Measurements from ENCODE around the gene IKZF2.

IKZF2 gene

DNA sequence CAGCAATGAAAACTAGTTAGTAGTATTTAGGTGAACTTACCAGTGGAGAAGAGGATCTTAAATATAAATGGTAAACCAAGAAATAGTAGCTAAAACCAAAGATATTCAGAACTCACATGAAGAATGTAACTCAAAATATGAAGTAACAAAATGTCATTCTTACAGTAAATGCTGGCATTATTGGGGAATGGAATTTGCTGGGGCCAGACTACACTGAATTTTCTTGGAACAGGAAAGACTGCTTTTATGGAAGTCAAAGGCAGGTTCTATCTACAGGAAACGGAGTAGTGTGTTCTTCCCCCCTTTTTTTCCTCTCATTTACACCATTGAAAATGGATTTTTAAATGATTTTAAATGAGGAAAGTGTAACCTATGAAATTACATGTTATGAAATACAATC is 188.7 kb downstream of the IKZF2 start:
- in situ Hi-C loops (cut with MboI; ENCODE audit: low sequenced_read_pairs), result no loop called here

DNA sequence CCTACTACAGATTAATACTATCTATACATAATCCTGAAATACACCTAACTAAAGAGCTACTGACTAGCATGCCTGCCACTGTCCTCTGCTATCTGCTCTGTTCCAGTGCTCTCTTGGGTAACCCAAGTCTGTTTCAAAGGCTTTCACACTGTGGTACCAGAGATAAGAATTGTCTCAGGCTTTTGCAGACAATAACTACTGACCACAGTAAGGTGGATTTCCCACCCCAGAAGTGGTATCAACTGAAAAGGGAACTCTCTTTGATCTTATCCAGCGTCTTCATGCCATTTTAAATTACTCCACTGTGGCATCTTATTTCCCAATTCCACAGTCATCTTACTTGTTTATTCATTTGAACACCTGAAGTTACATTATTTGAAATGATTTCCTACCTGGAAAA is 190.2 kb downstream of the IKZF2 start:
- in situ Hi-C loops (cut with MboI; ENCODE audit: low sequenced_read_pairs), result no loop called here

DNA sequence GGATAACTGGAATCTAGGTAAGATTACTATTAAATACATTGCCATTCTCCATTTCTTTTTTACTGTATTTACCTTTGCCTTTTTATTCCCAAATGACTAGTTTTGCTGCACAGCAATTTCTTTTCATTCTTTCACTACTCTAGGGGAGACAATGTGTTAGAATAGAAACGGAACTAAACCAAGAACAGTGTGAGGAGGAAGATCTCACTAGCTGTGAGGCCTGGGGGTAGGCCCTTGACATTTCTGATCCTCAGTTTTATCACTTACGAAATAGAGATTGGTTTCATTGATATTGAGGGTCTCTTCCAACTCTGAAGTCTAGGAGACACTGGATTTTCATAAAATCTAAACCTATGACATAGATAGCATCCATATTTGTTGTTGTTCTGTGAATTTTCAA is 191.1 kb downstream of the IKZF2 start:
- in situ Hi-C loops (cut with MboI; ENCODE audit: low sequenced_read_pairs), result no loop called here

DNA sequence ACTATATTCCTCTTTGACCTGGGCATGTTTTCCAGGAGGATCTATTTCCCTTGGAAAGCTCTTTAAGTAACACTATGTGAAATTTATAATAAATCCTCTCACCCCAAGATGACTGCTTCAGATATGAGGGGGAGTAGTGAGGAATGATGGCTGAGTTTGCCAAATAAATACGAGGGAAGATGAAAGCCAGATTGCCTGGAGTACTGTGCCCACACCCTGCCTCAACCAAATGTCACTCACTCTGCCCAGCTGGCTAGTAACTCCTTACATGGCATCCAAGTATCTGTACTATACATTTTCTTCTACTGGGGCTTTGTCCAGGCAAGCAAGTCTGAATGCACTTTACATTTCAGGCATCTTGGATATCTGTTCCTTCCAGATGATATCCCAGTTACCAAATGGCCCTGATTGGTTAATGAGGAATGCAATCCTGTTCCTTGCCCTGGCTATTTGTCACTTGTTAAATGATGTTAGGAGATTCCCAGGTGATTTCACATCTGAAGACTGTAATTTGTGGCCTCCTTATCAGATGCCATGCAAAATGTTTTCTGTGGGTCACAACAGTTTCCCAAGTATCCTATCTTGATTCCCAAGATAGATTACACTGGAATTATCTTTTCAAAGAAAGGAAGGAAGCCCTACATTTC is 191.8 kb downstream of the IKZF2 start:
- in situ Hi-C loops (cut with MboI; ENCODE audit: low sequenced_read_pairs), result no loop called here

DNA sequence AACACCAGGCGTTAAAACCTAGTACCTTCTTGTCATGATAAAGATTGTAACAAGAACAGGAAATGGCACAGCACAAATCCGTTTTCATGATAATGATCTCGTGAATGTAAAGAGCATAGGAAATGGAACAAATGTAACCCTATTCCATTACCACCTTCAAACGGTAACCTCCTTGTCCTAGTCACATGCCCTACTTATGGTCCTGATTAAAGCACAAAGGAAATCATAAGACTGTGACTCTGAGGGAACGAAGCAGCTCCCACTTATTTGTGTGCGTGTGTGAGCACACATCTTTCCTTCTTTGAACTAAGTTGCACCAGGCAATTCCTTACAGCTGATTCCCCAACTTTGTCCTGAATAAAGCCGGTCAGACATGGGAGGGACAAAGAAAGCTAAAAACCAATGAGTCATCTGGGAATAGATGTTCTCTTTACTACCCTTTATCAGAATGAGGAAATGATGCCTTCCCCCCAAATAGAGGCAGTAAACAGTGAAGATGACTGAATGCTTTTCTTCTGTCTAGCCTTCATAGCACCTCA is 192.6 kb downstream of the IKZF2 start:
- in situ Hi-C loops (cut with MboI; ENCODE audit: low sequenced_read_pairs), result no loop called here

DNA sequence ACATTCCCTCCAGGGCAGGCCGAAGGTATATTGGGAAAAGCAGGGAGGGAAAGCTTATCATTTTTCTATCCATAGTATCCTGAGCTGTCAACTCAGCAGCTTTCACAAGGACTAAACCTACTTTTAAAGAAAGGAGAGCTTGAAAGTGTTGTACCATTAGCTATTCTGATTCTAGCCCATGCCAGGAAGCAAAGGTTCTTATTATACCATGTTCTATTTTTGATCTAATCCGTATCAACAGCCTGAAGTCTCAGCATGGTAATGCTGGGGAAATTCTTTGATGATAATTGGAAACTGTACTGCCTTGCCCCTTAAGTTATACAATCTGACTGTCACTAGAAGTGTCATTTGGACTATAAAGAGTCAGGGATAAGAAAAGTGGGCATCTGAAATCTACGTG is 193.3 kb downstream of the IKZF2 start:
- in situ Hi-C loops (cut with MboI; ENCODE audit: low sequenced_read_pairs), result no loop called here

DNA sequence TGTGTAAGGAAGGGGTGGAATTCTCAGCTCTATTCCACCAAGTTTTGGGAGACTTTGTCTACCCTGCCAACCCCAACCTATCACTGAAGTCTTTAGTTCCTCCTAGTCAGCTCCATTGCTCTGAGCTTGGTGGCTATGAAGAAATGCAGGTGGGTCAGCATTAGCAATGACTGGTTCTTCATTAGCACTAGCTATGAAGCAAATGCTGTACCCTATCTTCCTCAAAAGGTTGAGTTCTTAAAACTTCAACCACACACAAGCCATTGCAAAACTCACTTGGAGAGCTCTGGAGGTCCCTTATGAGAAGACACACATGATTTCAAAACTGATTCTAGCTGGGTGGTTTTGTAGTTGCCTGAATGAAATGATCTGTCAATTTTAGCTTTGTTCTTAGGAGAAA is 193.8 kb downstream of the IKZF2 start:
- in situ Hi-C loops (cut with MboI; ENCODE audit: low sequenced_read_pairs), result no loop called here

DNA sequence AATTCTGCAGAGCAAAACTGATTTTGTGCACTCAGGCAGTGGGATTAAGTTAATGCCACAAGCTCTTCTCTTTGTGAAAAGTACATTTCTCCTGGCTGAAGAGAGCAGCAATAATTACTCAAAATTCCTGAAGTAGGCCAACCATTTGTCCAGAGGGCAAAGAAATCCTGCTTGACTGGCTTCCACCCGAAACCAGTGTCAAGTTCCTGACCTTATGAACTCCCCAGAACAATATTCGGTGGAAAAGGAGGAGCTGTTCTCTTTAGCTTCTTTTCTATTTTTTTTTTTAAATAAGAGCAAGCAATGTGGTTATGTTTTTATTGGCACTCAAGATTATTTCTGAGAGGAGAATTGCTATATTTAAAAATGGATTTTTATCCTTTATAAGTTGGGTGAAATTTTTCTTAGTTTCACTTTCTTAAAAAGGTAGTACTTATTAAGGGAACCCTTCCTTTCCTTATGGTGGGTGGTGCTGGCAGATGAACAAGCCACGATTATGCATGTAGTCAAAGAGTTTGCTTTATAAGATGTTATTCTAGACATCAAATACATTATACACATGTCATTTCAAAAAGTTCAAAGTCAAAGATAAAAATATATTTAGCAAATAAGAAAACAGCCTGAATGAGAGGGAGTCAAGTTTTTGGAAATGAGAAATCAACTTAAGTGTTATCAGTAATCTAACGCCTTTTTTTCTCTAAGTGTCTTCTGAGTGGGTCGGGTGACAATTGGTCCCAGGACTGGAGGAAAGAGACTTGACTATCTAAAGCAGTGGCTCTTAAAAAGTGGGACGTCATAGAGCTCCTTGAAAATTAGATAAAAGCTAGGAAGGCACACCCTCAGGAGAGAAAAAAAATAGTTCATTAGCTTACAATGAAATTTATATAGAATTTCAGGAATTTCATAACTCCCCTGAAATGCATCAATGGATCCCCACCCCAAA is 194.5 kb downstream of the IKZF2 start:
- in situ Hi-C loops (cut with MboI; ENCODE audit: low sequenced_read_pairs), result no loop called here

DNA sequence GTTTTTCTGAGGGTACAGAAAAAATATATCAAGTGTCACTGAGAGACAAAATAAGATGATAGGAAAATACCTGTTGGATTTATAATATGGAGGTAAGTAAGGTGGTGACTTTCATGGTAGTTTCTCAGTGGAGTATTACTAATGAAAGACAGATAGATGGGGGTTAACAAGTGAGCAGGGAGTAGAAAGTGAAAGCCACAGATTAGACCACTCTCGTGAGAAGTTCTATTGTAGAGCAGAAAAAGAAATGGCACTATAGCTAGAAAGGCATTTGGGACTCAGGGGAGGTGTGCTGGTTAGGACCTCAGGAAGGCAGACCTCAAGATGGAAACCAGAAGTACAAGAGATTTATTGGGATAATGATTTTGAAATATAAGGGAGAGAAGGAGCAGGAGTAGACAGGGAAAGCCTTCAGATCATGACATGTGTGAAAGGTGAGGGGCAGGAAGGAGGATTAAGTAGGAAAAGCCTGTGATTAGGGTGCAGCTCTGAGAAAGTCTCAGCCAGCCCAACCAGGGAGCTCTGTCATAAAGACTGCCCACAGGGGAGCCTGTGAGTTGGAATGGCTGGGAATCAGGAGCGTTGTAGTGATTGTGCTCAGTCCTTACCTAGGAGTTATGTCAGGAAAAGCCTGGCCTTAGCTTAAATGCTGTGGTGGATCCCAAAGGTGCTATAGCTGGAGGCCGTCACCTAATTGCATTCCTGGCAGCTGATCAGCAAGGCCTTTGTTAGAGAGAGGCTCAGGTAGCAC is 198.1 kb downstream of the IKZF2 start:
- in situ Hi-C loops (cut with MboI; ENCODE audit: low sequenced_read_pairs), result no loop called here

DNA sequence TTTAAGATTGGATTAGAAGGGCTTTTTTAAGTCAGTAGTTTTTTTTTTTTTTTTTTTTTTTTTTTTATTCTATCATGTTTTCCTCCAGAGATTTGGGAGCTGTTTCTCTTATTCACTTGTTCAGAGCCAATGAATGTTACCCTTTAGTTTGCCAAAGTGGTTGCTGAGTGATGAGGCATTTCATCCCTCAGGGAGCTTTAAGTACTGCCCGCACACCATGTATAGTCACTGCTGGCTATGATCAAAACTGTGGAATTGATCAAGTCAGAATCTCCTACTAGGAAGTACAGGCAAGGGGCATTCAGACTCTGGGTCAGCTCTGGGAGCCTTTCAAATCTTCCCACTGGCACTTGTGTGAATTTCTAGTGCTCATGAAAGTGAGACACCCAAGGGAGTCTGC is 201.6 kb downstream of the IKZF2 start:
- in situ Hi-C loops (cut with MboI; ENCODE audit: low sequenced_read_pairs), result no loop called here
